Stimulated activated CD8-positive, alpha-beta memory T cell treated with anti-CD3 and anti-CD28 coated beads, Interleukin-4, amount 100 ng/mL, for 24 hours (primary cell): ENCODE data around the gene ANGEL1.

Source experiments
- DNase-seq: peaks from one replicate; pipeline ENCODE4 v3.0.0-alpha.2; 2020; ENCODE audit warnings: low read depth

The ANGEL1 gene

GRCh38 chr14:76820700-76821099 lies 8.0 kb upstream of the ANGEL1 start:
- no peak for DNase-seq

GRCh38 chr14:76814726-76815645 lies 2.3 kb upstream of the ANGEL1 start:
- DNase-seq: no peak

GRCh38 chr14:76812093-76812421 lies 625 bp downstream of the ANGEL1 start:
- no peak for DNase-seq

- no peak for DNase-seq
Observed at GRCh38 chr14:76811561-76811960, 1.1 kb downstream of the ANGEL1 start.

GRCh38 chr14:76810953-76811400 lies 1.7 kb downstream of the ANGEL1 start:
- DNase-seq: no peak

- no peak for DNase-seq
Observed at GRCh38 chr14:76810525-76810924, 2.2 kb downstream of the ANGEL1 start.

GRCh38 chr14:76808990-76809389 lies 3.7 kb downstream of the ANGEL1 start:
- DNase-seq: no peak

- DNase-seq: no peak
Observed at GRCh38 chr14:76808011-76808410, 4.7 kb downstream of the ANGEL1 start.

GRCh38 chr14:76806446-76806845 lies 6.2 kb downstream of the ANGEL1 start:
- DNase-seq: no peak

GRCh38 chr14:76793956-76794355 lies 18.7 kb downstream of the ANGEL1 start:
- DNase-seq: no peak

- DNase-seq: no peak
Observed at GRCh38 chr14:76793324-76793723, 19.4 kb downstream of the ANGEL1 start.

- DNase-seq: no peak
Observed at GRCh38 chr14:76792422-76792821, 20.3 kb downstream of the ANGEL1 start.

- no peak for DNase-seq
Observed at GRCh38 chr14:76786601-76787000, 26.1 kb downstream of the ANGEL1 start.

GRCh38 chr14:76784881-76785280 lies 27.8 kb downstream of the ANGEL1 start:
- peak; percentile 48 for DNase-seq

- DNase-seq: no peak
Observed at GRCh38 chr14:76784266-76784874, 28.3 kb downstream of the ANGEL1 start.

- no peak for DNase-seq
Observed at GRCh38 chr14:76782885-76783566, 29.7 kb downstream of the ANGEL1 start.

GRCh38 chr14:76782115-76782884 lies 30.4 kb downstream of the ANGEL1 start:
- no peak for DNase-seq

GRCh38 chr14:76781648-76782051 lies 31.0 kb downstream of the ANGEL1 start:
- no peak for DNase-seq

- DNase-seq: no peak
Observed at GRCh38 chr14:76780875-76781647, 31.6 kb downstream of the ANGEL1 start.

- no peak for DNase-seq
Observed at GRCh38 chr14:76780360-76780759, 32.3 kb downstream of the ANGEL1 start.

GRCh38 chr14:76780058-76780345 lies 32.7 kb downstream of the ANGEL1 start:
- DNase-seq: no peak
